ENCODE data around the gene MAPK12. TPM values are rescaled to one million over a fixed set of nuclear protein-coding genes. Genes with fewer than 3 reads are reported as not detected.
"Not testable (repeated sequence)": the region's sequence is repeated elsewhere in the genome, so short reads cannot be mapped to it uniquely, and the experiment has no call there.

Gene MAPK12
- total RNA-seq, 1 donor from 2014 or later = 88.5 TPM

GRCh38 chr22:50276143-50276542, 14.7 kb upstream of the MAPK12 start:
- Mint-ChIP-seq H3K4me3 (ENCODE audit: unreplicated experiment) (no peak overlapping the region), H3K4me1 (ENCODE audit: low read depth, unreplicated experiment) (peaks cover 11% of the 10 kb centered on the region), H3K36me3 (ENCODE audit: unreplicated experiment) (no peaks in the 10 kb centered on the region), H3K27me3 (ENCODE audit: unreplicated experiment) (peaks cover 5% of the 10 kb centered on the region), H3K27ac (ENCODE audit: unreplicated experiment) (no peak overlapping the region), H3K9me3 (ENCODE audit: unreplicated experiment) (peaks cover 5% of the 10 kb centered on the region)
- TF ChIP-seq CTCF (IDR thresholded peaks at IDR 0.05; ENCODE audit: partially characterized antibody, unreplicated experiment) = peak; percentile 64
- peak; percentile 70 for DNase-seq

GRCh38 chr22:50275181-50276055, 13.9 kb upstream of the MAPK12 start:
- no peaks in the 10 kb centered on the region for H3K36me3 Mint-ChIP-seq (ENCODE audit: unreplicated experiment)

GRCh38 chr22:50274771-50275170, 13.3 kb upstream of the MAPK12 start:
- no peak overlapping the region for H3K4me3 Mint-ChIP-seq (ENCODE audit: unreplicated experiment)
- peaks cover 6% of the 10 kb centered on the region for H3K27me3 Mint-ChIP-seq (ENCODE audit: unreplicated experiment)
- TF ChIP-seq CTCF (IDR thresholded peaks at IDR 0.05; ENCODE audit: partially characterized antibody, unreplicated experiment) = no peak
- H3K36me3 Mint-ChIP-seq (ENCODE audit: unreplicated experiment) = no peaks in the 10 kb centered on the region
- peaks cover 5% of the 10 kb centered on the region for H3K9me3 Mint-ChIP-seq (ENCODE audit: unreplicated experiment)
- DNase-seq = no peak
- H3K27ac Mint-ChIP-seq (ENCODE audit: unreplicated experiment) = peak overlapping the region; percentile 55
- H3K4me1 Mint-ChIP-seq (ENCODE audit: low read depth, unreplicated experiment) = peaks cover 11% of the 10 kb centered on the region

More at GRCh38 chr22:50275181-50276055, 13.9 kb upstream of the MAPK12 start:
- Mint-ChIP-seq H3K27me3 (ENCODE audit: unreplicated experiment) (peaks cover 6% of the 10 kb centered on the region), H3K4me1 (ENCODE audit: low read depth, unreplicated experiment) (peaks cover 11% of the 10 kb centered on the region), H3K4me3 (ENCODE audit: unreplicated experiment) (no peak overlapping the region), H3K9me3 (ENCODE audit: unreplicated experiment) (peaks cover 5% of the 10 kb centered on the region), H3K27ac (ENCODE audit: unreplicated experiment) (peak overlapping the region; percentile 55)
- no peak for TF ChIP-seq CTCF (IDR thresholded peaks at IDR 0.05; ENCODE audit: partially characterized antibody, unreplicated experiment)
- DNase-seq = peak; percentile 42

- TF ChIP-seq CTCF (IDR thresholded peaks at IDR 0.05; ENCODE audit: partially characterized antibody, unreplicated experiment) = no peak
- DNase-seq = peak; percentile 62
- H3K36me3 Mint-ChIP-seq (ENCODE audit: unreplicated experiment) = no peaks in the 10 kb centered on the region
- peaks cover 5% of the 10 kb centered on the region for H3K9me3 Mint-ChIP-seq (ENCODE audit: unreplicated experiment)
- peak overlapping the region; percentile 50 for H3K27ac Mint-ChIP-seq (ENCODE audit: unreplicated experiment)
- peaks cover 11% of the 10 kb centered on the region for H3K4me1 Mint-ChIP-seq (ENCODE audit: low read depth, unreplicated experiment)
- peaks cover 6% of the 10 kb centered on the region for H3K27me3 Mint-ChIP-seq (ENCODE audit: unreplicated experiment)
- peak overlapping the region; percentile 71 for H3K4me3 Mint-ChIP-seq (ENCODE audit: unreplicated experiment)
Observed at GRCh38 chr22:50274311-50274710, 12.8 kb upstream of the MAPK12 start.

GRCh38 chr22:50273781-50274180, 12.3 kb upstream of the MAPK12 start:
- H3K27ac Mint-ChIP-seq (ENCODE audit: unreplicated experiment) = peak overlapping the region; percentile 50

GRCh38 chr22:50273352-50273751, 11.9 kb upstream of the MAPK12 start:
- Mint-ChIP-seq H3K4me3 (ENCODE audit: unreplicated experiment) (peak overlapping the region; percentile 71), H3K27ac (ENCODE audit: unreplicated experiment) (peak overlapping the region; percentile 50), H3K4me1 (ENCODE audit: low read depth, unreplicated experiment) (peaks cover 13% of the 10 kb centered on the region)
- not testable (repeated sequence) for H3K27me3 Mint-ChIP-seq (ENCODE audit: unreplicated experiment); DNase-seq; H3K9me3 Mint-ChIP-seq (ENCODE audit: unreplicated experiment); H3K36me3 Mint-ChIP-seq (ENCODE audit: unreplicated experiment)

More at GRCh38 chr22:50273781-50274180, 12.3 kb upstream of the MAPK12 start:
- not testable (repeated sequence) for H3K27me3 Mint-ChIP-seq (ENCODE audit: unreplicated experiment); DNase-seq; H3K36me3 Mint-ChIP-seq (ENCODE audit: unreplicated experiment); H3K9me3 Mint-ChIP-seq (ENCODE audit: unreplicated experiment)
- Mint-ChIP-seq H3K4me3 (ENCODE audit: unreplicated experiment) (peak overlapping the region; percentile 71), H3K4me1 (ENCODE audit: low read depth, unreplicated experiment) (peaks cover 11% of the 10 kb centered on the region)

Data from glutamatergic neuron (in vitro differentiated cells).